Measurements from ENCODE around the gene PDHA1.

DNA sequence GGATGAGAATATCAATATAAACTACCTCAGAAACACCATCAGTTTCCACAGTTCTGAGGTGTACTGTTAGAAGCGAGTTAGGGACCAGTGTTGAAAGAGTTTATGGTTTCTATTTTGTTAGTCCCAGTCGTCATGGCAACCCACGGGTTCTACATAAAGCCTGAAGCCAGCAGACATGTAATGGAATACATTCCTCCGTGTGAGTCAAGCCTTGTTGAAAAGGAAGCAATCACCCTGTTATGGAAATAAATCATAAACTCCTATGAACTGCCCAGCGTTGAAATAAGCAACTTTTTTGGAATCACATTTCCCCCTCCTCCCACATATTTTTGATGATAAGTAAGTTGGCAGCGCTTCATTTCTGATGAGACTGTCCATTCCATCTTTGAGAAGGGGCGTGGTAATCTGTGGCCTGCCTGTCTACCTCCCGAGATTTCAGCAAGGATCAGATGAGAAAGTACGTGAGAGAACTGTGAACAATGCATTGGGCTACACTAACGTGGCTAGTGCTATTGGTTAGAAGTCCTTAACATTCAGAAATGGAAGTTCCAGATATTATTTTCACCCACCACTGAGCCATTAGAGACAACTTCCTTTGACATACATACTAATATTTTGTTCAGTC lies 40.4 kb upstream of the PDHA1 start:
- TF ChIP-seq BACH2 (CRISPR knock-in tag; IDR thresholded peaks at IDR 0.05; ENCODE audit: borderline replicate concordance) (no peak), PATZ1 (CRISPR knock-in tag; IDR thresholded peaks at IDR 0.05; ENCODE audit: borderline replicate concordance) (no peak), TCF4 (CRISPR knock-in tag; IDR thresholded peaks at IDR 0.05; ENCODE audit: borderline replicate concordance) (no peak), ZFP30 (CRISPR knock-in tag; IDR thresholded peaks at IDR 0.05) (no peak), POU6F1 (CRISPR knock-in tag; IDR thresholded peaks at IDR 0.05; ENCODE audit: borderline replicate concordance, low read depth) (no peak), ISL1 (CRISPR knock-in tag; IDR thresholded peaks at IDR 0.05) (no peak), TOX (CRISPR knock-in tag; IDR thresholded peaks at IDR 0.05; ENCODE audit: borderline replicate concordance) (no peak), PPARA (CRISPR knock-in tag; IDR thresholded peaks at IDR 0.05; ENCODE audit: borderline replicate concordance) (no peak), RARB (CRISPR knock-in tag; IDR thresholded peaks at IDR 0.05) (no peak)
- TF ChIP-seq, protein P1, sequence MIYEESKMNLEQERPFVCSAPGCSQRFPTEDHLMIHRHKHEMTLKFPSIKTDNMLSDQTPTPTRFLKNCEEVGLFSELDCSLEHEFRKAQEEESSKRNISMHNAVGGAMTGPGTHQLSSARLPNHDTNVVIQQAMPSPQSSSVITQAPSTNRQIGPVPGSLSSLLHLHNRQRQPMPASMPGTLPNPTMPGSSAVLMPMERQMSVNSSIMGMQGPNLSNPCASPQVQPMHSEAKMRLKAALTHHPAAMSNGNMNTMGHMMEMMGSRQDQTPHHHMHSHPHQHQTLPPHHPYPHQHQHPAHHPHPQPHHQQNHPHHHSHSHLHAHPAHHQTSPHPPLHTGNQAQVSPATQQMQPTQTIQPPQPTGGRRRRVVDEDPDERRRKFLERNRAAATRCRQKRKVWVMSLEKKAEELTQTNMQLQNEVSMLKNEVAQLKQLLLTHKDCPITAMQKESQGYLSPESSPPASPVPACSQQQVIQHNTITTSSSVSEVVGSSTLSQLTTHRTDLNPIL (CRISPR knock-in tag; IDR thresholded peaks at IDR 0.05; ENCODE audit: low read depth): no peak
